ENCODE results near the gene RPS6KA4.
"Not testable (repeated sequence)": the region's sequence is repeated elsewhere in the genome, so short reads cannot be mapped to it uniquely, and the experiment has no call there.

The RPS6KA4 gene

DNA sequence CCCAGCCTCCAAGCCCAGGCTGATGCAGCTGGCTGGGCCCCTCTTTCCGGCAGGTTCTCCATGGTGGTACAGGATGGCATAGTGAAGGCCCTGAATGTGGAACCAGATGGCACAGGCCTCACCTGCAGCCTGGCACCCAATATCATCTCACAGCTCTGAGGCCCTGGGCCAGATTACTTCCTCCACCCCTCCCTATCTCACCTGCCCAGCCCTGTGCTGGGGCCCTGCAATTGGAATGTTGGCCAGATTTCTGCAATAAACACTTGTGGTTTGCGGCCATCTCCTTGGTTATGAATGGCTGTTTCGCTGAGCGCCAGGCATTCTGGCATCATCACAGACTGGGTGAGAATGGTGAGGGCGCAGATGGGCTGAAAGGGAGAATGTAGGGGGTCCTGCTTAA is 37.4 kb upstream of the RPS6KA4 start:
- Mint-ChIP-seq H3K36me3 (peaks cover 4% of the 10 kb centered on the region), H3K27ac (no peak overlapping the region), H3K9me3 (no peaks in the 10 kb centered on the region), H3K4me3 (no peak overlapping the region), H3K27me3 (no peaks in the 10 kb centered on the region), H3K4me1 (peaks cover 20% of the 10 kb centered on the region)

DNA sequence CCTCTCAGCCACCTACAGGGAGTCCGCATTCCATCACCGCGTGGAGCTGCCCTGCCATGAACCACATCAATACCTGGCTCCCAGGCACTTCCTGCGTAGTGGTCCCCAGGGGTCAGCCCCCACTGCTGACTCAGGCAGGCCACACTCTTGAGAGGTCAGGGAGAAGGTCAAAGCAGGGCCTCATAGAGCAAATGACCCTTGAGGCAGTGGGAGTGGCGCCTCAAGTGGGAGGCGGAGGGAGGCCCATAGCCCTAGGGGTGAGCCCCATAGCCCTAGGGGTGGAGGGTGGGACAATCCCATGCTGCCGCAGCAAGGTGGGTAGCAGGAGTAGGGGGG is 36.1 kb upstream of the RPS6KA4 start:
- no peak overlapping the region for H3K27ac Mint-ChIP-seq
- H3K4me3 Mint-ChIP-seq: no peak overlapping the region
- no peaks in the 10 kb centered on the region for H3K9me3 Mint-ChIP-seq
- H3K27me3 Mint-ChIP-seq: no peaks in the 10 kb centered on the region
- peaks cover 20% of the 10 kb centered on the region for H3K4me1 Mint-ChIP-seq
- no peaks in the 10 kb centered on the region for H3K36me3 Mint-ChIP-seq

DNA sequence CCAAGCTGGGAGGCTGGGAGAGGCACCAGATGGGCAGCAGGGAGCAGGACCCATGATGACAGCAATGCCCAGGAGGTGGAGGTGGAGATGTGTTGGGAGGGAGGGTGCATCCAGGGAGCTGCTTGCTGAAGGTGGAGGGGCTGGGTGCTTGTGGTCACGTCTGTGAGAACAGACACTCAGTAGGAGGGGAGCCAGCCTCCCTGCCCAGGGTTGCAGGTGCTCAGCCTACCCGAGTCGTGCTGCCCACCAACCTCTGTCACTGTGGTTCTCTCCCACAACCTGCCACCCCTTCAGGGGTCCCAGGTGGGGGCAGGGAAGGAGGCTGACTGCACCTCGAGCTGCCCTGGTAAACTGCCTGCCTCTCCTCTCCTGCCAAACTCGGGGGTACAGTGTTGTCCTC is 35.6 kb upstream of the RPS6KA4 start:
- Mint-ChIP-seq H3K27me3 (no peaks in the 10 kb centered on the region), H3K9me3 (no peaks in the 10 kb centered on the region), H3K36me3 (no peaks in the 10 kb centered on the region), H3K4me1 (peaks cover 20% of the 10 kb centered on the region), H3K4me3 (no peak overlapping the region), H3K27ac (no peak overlapping the region)

DNA sequence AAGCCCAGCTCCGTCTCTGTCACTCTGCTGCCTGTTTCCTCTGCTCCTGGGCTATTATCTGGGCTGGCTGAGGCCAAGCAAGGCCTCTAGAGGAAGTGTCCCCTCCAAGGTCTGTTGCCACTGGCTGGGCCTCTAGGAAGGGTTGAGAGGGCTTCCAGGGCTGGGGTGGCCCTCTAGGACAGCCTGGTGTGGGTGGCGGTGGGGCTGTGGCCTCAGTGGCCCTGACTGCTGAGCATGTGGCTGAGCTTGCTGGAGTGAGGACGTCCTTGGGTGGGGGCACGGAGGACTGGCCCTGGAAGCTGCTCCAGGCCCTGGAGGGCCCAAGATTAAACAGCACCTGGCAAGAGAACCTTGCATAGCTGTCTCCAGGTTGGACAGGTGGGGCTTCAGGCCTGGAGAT is 35.0 kb upstream of the RPS6KA4 start:
- H3K27ac Mint-ChIP-seq, H3K4me3 Mint-ChIP-seq, H3K9me3 Mint-ChIP-seq, H3K36me3 Mint-ChIP-seq, H3K27me3 Mint-ChIP-seq: not testable (repeated sequence)
- peaks cover 17% of the 10 kb centered on the region for H3K4me1 Mint-ChIP-seq

DNA sequence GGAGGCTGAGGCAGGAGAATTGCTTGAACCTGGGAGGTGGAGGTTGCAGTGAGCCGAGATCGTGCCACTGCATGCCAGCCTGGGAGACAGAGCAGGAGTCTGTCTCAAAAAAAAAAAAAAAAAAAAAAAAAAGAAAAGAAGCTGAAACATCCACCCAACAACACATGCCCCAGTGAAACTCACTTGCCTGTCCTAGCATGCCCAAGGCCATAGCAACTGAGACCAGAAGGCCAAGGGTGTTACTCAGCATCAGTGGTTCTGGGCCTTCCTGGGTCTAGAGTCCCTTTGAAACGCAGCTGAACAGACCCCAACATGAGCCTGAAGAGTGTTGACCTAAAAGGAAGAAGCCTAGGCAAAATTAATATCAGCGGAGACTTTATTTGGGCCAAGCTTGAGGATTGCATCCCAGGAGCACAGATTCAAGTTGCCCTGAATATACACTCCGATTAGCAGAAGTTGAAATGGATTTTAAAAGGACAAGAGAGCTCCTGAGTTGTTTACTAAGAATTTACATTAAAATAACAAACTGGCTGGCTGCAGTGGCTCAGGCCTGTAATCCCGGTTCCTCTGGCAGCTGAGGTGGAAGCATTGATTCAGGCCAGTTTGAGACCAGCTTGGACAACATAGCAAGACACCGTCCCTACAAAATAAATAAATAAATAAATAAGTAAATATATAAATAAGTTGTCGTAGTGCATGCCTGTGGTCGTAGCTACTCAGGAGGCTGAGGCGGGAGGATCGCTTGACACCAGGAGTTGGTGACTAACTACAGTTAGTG is 34.1 kb upstream of the RPS6KA4 start:
- Mint-ChIP-seq H3K36me3 (no peaks in the 10 kb centered on the region), H3K4me1 (peaks cover 10% of the 10 kb centered on the region), H3K9me3 (no peaks in the 10 kb centered on the region), H3K4me3 (no peak overlapping the region), H3K27ac (no peak overlapping the region), H3K27me3 (no peaks in the 10 kb centered on the region)

DNA sequence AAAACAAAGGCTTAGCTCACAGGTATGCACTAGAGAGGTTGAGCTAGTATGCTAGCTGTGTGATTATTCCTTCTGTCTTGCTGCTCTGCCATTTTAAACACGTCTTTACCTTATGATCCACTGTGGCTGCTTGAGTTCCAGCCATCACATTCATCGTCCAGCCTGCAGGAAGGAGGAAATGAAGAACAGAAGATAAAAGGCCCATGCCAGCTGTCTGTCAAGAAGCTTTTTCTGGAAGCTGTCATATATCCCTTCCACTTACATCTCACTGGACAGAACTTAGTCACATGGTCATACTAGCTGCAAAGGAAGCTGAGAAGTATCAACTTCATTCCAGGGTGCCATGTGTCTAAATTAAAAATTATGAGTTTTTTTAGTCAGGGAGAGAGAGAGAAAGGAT is 31.6 kb upstream of the RPS6KA4 start:
- no peak overlapping the region for H3K27ac Mint-ChIP-seq
- H3K9me3 Mint-ChIP-seq: no peaks in the 10 kb centered on the region
- no peaks in the 10 kb centered on the region for H3K27me3 Mint-ChIP-seq
- no peaks in the 10 kb centered on the region for H3K36me3 Mint-ChIP-seq
- H3K4me1 Mint-ChIP-seq: peaks cover 7% of the 10 kb centered on the region
- no peak overlapping the region for H3K4me3 Mint-ChIP-seq

DNA sequence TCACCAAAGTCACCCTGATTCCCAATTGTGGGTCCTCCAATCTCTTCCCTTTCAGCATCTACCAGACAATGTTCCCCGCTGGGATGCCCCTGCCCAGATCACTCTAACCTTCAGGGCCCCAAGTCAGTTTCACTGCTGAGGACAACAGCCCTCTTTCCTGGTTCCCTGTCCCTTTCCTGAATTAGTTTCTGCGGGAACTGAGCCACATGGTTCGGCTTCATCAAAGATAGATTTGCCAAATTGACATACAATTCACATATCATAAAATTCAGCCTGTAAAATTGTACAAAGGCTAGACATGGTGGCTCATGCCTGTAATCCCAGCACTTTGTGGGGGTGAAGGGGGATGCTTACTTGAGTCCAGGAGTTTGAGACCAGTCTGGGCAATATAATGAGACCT is 31.0 kb upstream of the RPS6KA4 start:
- Mint-ChIP-seq H3K9me3 (no peaks in the 10 kb centered on the region), H3K27ac (no peak overlapping the region), H3K36me3 (no peaks in the 10 kb centered on the region), H3K4me1 (peaks cover 7% of the 10 kb centered on the region), H3K4me3 (no peak overlapping the region), H3K27me3 (no peaks in the 10 kb centered on the region)

DNA sequence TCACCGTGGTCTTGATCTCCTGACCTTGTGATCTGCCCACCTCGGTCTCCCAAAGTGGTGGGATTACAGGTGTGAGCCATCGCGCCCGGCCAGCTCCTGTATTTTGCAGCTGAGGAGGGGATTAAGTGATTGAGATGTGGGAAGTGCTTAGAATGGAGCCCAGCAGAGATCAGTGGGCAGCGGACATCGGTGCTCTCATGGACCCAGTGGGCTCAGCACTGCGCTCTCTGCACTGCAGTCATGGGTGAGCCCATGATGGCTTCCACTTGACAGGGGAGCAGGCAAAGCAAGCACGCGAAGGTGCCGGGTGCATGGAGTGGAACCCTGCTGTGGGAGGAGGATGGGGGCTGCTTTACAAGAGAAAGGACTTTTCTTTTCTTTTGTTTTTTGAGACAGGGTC is 28.1 kb upstream of the RPS6KA4 start:
- H3K36me3 Mint-ChIP-seq: no peaks in the 10 kb centered on the region
- peaks cover 7% of the 10 kb centered on the region for H3K4me1 Mint-ChIP-seq
- H3K9me3 Mint-ChIP-seq: no peaks in the 10 kb centered on the region
- no peak overlapping the region for H3K4me3 Mint-ChIP-seq
- H3K27me3 Mint-ChIP-seq: no peaks in the 10 kb centered on the region
- H3K27ac Mint-ChIP-seq: no peak overlapping the region

- no peaks in the 10 kb centered on the region for H3K36me3 Mint-ChIP-seq
- H3K27me3 Mint-ChIP-seq: no peaks in the 10 kb centered on the region
- peak overlapping the region; percentile 13 for H3K4me3 Mint-ChIP-seq
- H3K4me1 Mint-ChIP-seq: peaks cover 7% of the 10 kb centered on the region
- H3K27ac Mint-ChIP-seq: no peak overlapping the region
- H3K9me3 Mint-ChIP-seq: no peaks in the 10 kb centered on the region
Measured at GRCh38 chr11:64331569-64332371, 27.2 kb upstream of the RPS6KA4 start.

DNA sequence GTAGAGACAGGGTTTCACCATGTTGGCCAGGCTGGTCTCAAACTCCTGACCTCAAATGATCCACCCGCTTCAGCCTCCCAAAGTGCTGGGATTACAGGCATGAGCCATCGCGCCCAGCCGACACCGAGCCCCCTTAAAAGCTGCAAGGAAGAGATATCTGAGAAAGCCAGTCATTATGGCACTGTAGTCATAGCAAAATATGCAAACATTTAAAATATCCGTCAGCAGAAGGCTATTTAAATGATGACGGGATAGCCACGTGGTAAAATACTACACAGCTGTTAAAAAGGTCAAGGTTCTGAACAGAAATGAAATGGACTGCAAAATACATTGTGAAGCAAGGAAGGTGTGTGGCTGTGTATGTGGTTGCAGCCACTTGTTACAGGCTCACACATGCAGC is 25.4 kb upstream of the RPS6KA4 start:
- Mint-ChIP-seq H3K4me1 (peaks cover 15% of the 10 kb centered on the region), H3K27me3 (no peaks in the 10 kb centered on the region), H3K27ac (peak overlapping the region; percentile 57), H3K4me3 (no peak overlapping the region), H3K36me3 (no peaks in the 10 kb centered on the region), H3K9me3 (no peaks in the 10 kb centered on the region)

- H3K36me3 Mint-ChIP-seq: no peaks in the 10 kb centered on the region
- H3K4me3 Mint-ChIP-seq: no peak overlapping the region
Measured at GRCh38 chr11:64334764-64335735, 23.9 kb upstream of the RPS6KA4 start.

GRCh38 chr11:64337538-64338249 is 21.3 kb upstream of the RPS6KA4 start:
- Mint-ChIP-seq H3K36me3 (no peaks in the 10 kb centered on the region), H3K9me3 (no peaks in the 10 kb centered on the region), H3K4me3 (no peak overlapping the region), H3K4me1 (peaks cover 37% of the 10 kb centered on the region), H3K27me3 (no peaks in the 10 kb centered on the region), H3K27ac (peak overlapping the region; percentile 51)

More at GRCh38 chr11:64334764-64335735, 23.9 kb upstream of the RPS6KA4 start:
- Mint-ChIP-seq H3K4me1 (peaks cover 27% of the 10 kb centered on the region), H3K27me3 (no peaks in the 10 kb centered on the region), H3K9me3 (no peaks in the 10 kb centered on the region), H3K27ac (no peak overlapping the region)

DNA sequence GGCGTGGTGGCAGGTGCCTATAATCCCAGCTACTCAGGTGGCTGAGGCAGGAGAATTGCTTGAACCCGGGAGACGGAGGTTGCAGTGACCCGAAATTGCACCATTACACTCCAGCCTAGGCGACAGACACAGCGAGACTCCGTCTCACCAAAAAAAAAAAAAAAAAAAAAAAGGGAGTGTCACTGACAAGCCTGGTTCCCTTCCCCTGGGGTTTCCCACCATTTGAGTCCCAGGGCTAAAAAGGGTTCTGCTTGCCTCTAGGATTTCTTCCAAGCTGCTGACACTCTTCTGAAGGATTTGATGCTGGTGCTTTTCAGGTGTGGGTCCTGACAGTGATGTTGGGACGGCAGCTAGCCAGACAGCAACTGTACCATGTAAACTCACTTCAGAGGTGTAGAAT is 20.2 kb upstream of the RPS6KA4 start:
- Mint-ChIP-seq H3K9me3 (no peaks in the 10 kb centered on the region), H3K4me1 (peaks cover 37% of the 10 kb centered on the region), H3K36me3 (no peaks in the 10 kb centered on the region), H3K4me3 (peak overlapping the region; percentile 88), H3K27me3 (no peaks in the 10 kb centered on the region), H3K27ac (peak overlapping the region; percentile 96)

- no peaks in the 10 kb centered on the region for H3K36me3 Mint-ChIP-seq
- H3K4me3 Mint-ChIP-seq: peak overlapping the region; percentile 88
- peaks cover 37% of the 10 kb centered on the region for H3K4me1 Mint-ChIP-seq
- no peaks in the 10 kb centered on the region for H3K27me3 Mint-ChIP-seq
- H3K9me3 Mint-ChIP-seq: no peaks in the 10 kb centered on the region
- H3K27ac Mint-ChIP-seq: peak overlapping the region; percentile 96
Measured at GRCh38 chr11:64339286-64339685, 19.7 kb upstream of the RPS6KA4 start.

GRCh38 chr11:64339754-64340408 is 19.1 kb upstream of the RPS6KA4 start, which contains the start of gene CCDC88B:
Gene CCDC88B (plus strand): TSS chr11:64340204. CDS start chr11:64340267, 63 bp downstream.
- Mint-ChIP-seq H3K9me3 (no peaks in the 10 kb centered on the region), H3K36me3 (no peaks in the 10 kb centered on the region), H3K27me3 (no peaks in the 10 kb centered on the region), H3K27ac (peak within 1 kb of the TSS; percentile 96), H3K4me3 (peak within 1 kb of the TSS; percentile 88), H3K4me1 (peaks cover 37% of the 10 kb centered on the region)

All from activated naive CD4-positive, alpha-beta T cell treated with anti-CD3 and anti-CD28 coated beads, Interleukin-2, amount 50 U/mL, for 24 hours (primary cell).